ENCODE data around the gene MB21D2. TPM values are rescaled to one million over a fixed set of nuclear protein-coding genes. Genes with fewer than 3 reads are reported as not detected.
A peak's percentile ranks its signal among the peaks of the same experiment; 100 is the strongest.
"Not testable (repeated sequence)": the region's sequence is repeated elsewhere in the genome, so short reads cannot be mapped to it uniquely, and the experiment has no call there.

The MB21D2 gene
- total RNA-seq, 1 donor, result 25.0 TPM

- no peak for DNase-seq (ENCODE audit: low read depth)
- H3K4me3 ChIP-seq (ENCODE audit: low read depth, low read length), result no peak overlapping the region
- TF ChIP-seq CTCF (IDR thresholded peaks at IDR 0.05; ENCODE audit: insufficient read depth, low read depth, low read length), result no peak
Measured at GRCh38 chr3:192857260-192857661, 60.4 kb downstream of the MB21D2 start.

GRCh38 chr3:192855434-192855833 is 62.2 kb downstream of the MB21D2 start:
- TF ChIP-seq CTCF (IDR thresholded peaks at IDR 0.05; ENCODE audit: insufficient read depth, low read depth, low read length), result no peak
- H3K4me3 ChIP-seq (ENCODE audit: low read depth, low read length), result no peak overlapping the region
- no peak for DNase-seq (ENCODE audit: low read depth)

- TF ChIP-seq CTCF (IDR thresholded peaks at IDR 0.05; ENCODE audit: insufficient read depth, low read depth, low read length), result no peak
- H3K4me3 ChIP-seq (ENCODE audit: low read depth, low read length), result no peak overlapping the region
- peak; percentile 56 for DNase-seq (ENCODE audit: low read depth)
Measured at GRCh38 chr3:192851821-192852372, 65.8 kb downstream of the MB21D2 start.

DNA sequence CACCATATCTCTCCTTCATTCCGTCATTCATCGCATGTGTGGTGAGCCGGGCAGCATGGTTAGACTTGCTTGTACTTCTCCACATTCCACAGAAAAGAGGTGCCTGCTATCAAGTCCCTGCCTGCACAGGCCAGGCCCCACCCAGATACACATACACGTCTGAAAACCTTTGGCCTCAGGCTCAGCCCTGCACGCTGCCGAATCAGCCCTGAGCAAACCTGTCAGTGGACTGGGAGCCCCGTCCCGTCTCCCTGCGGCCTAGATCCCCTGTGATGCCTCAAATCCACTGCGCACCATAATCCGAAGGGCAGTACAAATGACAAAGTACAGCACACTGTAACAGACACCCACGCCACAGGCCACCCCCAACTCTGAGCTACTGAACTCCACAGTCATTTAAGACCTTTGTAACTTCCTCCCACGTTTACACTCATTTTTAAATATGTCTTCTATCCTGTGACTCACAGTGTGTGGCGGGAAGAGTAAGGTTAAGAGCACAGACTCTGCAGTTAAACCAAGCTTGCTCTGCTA is 67.1 kb downstream of the MB21D2 start:
- no peak for TF ChIP-seq CTCF (IDR thresholded peaks at IDR 0.05; ENCODE audit: insufficient read depth, low read depth, low read length)
- DNase-seq (ENCODE audit: low read depth), result peak; percentile 83
- H3K4me3 ChIP-seq (ENCODE audit: low read depth, low read length), result no peak overlapping the region

DNA sequence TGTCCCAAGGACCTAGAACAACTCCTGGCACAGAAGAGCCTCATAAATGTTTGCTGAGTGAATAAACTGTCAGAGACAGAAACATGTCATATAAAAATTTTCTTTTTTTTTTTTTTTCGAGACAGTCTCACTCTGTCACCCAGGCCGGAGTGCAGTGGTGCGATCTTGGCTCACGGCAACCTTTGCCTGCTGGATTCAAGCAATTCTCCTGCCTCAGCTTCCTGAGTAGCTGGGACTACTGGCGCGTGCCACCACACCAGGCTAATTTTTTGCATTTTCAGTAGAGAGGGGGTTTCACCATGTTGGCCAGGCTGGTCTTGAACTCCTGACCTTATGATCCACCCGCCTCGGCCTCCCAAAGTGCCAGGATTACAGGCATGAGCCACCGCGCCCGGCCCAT is 67.8 kb downstream of the MB21D2 start:
- H3K4me3 ChIP-seq (ENCODE audit: low read depth, low read length); DNase-seq (ENCODE audit: low read depth): not testable (repeated sequence)

GRCh38 chr3:192848371-192849233 is 69.1 kb downstream of the MB21D2 start:
- TF ChIP-seq CTCF (IDR thresholded peaks at IDR 0.05; ENCODE audit: insufficient read depth, low read depth, low read length), result no peak
- H3K4me3 ChIP-seq (ENCODE audit: low read depth, low read length), result no peak overlapping the region
- DNase-seq (ENCODE audit: low read depth), result no peak

GRCh38 chr3:192847941-192848340 is 69.7 kb downstream of the MB21D2 start:
- DNase-seq (ENCODE audit: low read depth), result peak; percentile 85

More at GRCh38 chr3:192847941-192848340, 69.7 kb downstream of the MB21D2 start:
- no peak for TF ChIP-seq CTCF (IDR thresholded peaks at IDR 0.05; ENCODE audit: insufficient read depth, low read depth, low read length)
- no peak overlapping the region for H3K4me3 ChIP-seq (ENCODE audit: low read depth, low read length)

Data from fibroblast of villous mesenchyme (primary cell).